Nephron progenitor cell (in vitro differentiated cells): Measurements from ENCODE around the gene IFT81.

ENCODE experiments used
- DNase-seq: peaks from one replicate; pipeline ENCODE4 v3.0.0; 2021
- H3K27ac Mint-ChIP-seq: 2 replicates; pipeline ENCODE4 v1.8.0; 2021; ENCODE audit warnings: mild to moderate bottlenecking, moderate library complexity, mixed read lengths
- H3K27me3 Mint-ChIP-seq: 2 replicates; pipeline ENCODE4 v1.8.0; 2021; ENCODE audit warnings: mild to moderate bottlenecking, low read depth, mixed read lengths; ENCODE audit not compliant: poor library complexity
- H3K36me3 Mint-ChIP-seq: 2 replicates; pipeline ENCODE4 v1.8.0; 2021; ENCODE audit warnings: low read depth, mixed read lengths
- H3K4me1 Mint-ChIP-seq: 2 replicates; pipeline ENCODE4 v1.8.0; 2021; ENCODE audit warnings: mixed read lengths
- H3K4me3 Mint-ChIP-seq: 2 replicates; pipeline ENCODE4 v1.8.0; 2021; ENCODE audit warnings: mild to moderate bottlenecking, moderate library complexity, mixed read lengths
- H3K9me3 Mint-ChIP-seq: 2 replicates; pipeline ENCODE4 v1.8.0; 2021; ENCODE audit warnings: mild to moderate bottlenecking, moderate library complexity, mixed read lengths
- CTCF ChIP-seq: fragments of 200-600 bp; sonication (generic); IDR thresholded peaks from 2 replicates; pipeline ENCODE4 v1.5.0; 2021; ENCODE audit warnings: antibody characterized with exemption

Gene IFT81

GRCh38 chr12:110234331-110234751 lies 110.2 kb downstream of the IFT81 start:
- Mint-ChIP-seq H3K36me3 (peaks cover 15% of the 10 kb centered on the region), H3K27ac (no peak overlapping the region), H3K9me3 (peaks cover 3% of the 10 kb centered on the region), H3K27me3 (no peaks in the 10 kb centered on the region), H3K4me1 (peaks cover 6% of the 10 kb centered on the region), H3K4me3 (no peak overlapping the region)
- DNase-seq: no peak
- TF ChIP-seq CTCF: no peak

GRCh38 chr12:110234755-110235154 lies 110.6 kb downstream of the IFT81 start:
- no peak for TF ChIP-seq CTCF
- no peaks in the 10 kb centered on the region for H3K27me3 Mint-ChIP-seq
- peaks cover 6% of the 10 kb centered on the region for H3K4me1 Mint-ChIP-seq
- peaks cover 3% of the 10 kb centered on the region for H3K9me3 Mint-ChIP-seq
- H3K4me3 Mint-ChIP-seq: no peak overlapping the region
- no peak for DNase-seq
- peaks cover 14% of the 10 kb centered on the region for H3K36me3 Mint-ChIP-seq
- H3K27ac Mint-ChIP-seq: no peak overlapping the region

GRCh38 chr12:110235383-110235782 lies 111.2 kb downstream of the IFT81 start:
- H3K9me3 Mint-ChIP-seq: peaks cover 3% of the 10 kb centered on the region
- no peak for TF ChIP-seq CTCF
- H3K27me3 Mint-ChIP-seq: no peaks in the 10 kb centered on the region
- no peak overlapping the region for H3K4me3 Mint-ChIP-seq
- H3K36me3 Mint-ChIP-seq: peaks cover 20% of the 10 kb centered on the region
- peaks cover 6% of the 10 kb centered on the region for H3K4me1 Mint-ChIP-seq
- no peak for DNase-seq
- no peak overlapping the region for H3K27ac Mint-ChIP-seq

- no peak for DNase-seq
- peak overlapping the region; percentile 70 for H3K27ac Mint-ChIP-seq
- no peak for TF ChIP-seq CTCF
- peaks cover 7% of the 10 kb centered on the region for H3K9me3 Mint-ChIP-seq
- peaks cover 5% of the 10 kb centered on the region for H3K27me3 Mint-ChIP-seq
- H3K4me3 Mint-ChIP-seq: no peak overlapping the region
- peaks cover 64% of the 10 kb centered on the region for H3K36me3 Mint-ChIP-seq
- H3K4me1 Mint-ChIP-seq: peaks cover 39% of the 10 kb centered on the region
Observed at GRCh38 chr12:110243227-110243626, 119.1 kb downstream of the IFT81 start.

GRCh38 chr12:110244372-110244771 lies 120.2 kb downstream of the IFT81 start:
- TF ChIP-seq CTCF: no peak
- Mint-ChIP-seq H3K4me3 (no peak overlapping the region), H3K36me3 (peaks cover 57% of the 10 kb centered on the region), H3K9me3 (peaks cover 4% of the 10 kb centered on the region), H3K27ac (peak overlapping the region; percentile 59), H3K4me1 (peaks cover 50% of the 10 kb centered on the region), H3K27me3 (peaks cover 5% of the 10 kb centered on the region)
- DNase-seq: no peak

GRCh38 chr12:110244829-110245228 lies 120.7 kb downstream of the IFT81 start:
- Mint-ChIP-seq H3K27ac (peak overlapping the region; percentile 36), H3K4me1 (peaks cover 55% of the 10 kb centered on the region), H3K27me3 (peaks cover 5% of the 10 kb centered on the region), H3K9me3 (peaks cover 4% of the 10 kb centered on the region), H3K36me3 (peaks cover 54% of the 10 kb centered on the region), H3K4me3 (no peak overlapping the region)
- TF ChIP-seq CTCF: no peak
- peak; percentile 63 for DNase-seq
